ENCODE measurements around the gene PGM2L1.

GRCh38 chr11:74443071-74443864 lies 45.0 kb upstream of the PGM2L1 start:
- TF ChIP-seq MYC (IDR thresholded peaks at IDR 0.05; ENCODE audit: low read depth, low read length), result no peak
- TF ChIP-seq POLR2A (IDR thresholded peaks at IDR 0.05; ENCODE audit: extremely low read depth, insufficient read length), result no peak

All from NB4 (cell line).